WERI-Rb-1 (cell line): ENCODE results near the gene NAA15.
"Not testable (repeated sequence)": the region's sequence is repeated elsewhere in the genome, so short reads cannot be mapped to it uniquely, and the experiment has no call there.

ENCODE experiments used
- DNase-seq: peaks from one replicate; pipeline ENCODE4 v3.0.0-alpha.2; 2020
- H3K27ac ChIP-seq: fragments of 250-450 bp; sonication (Bioruptor Pico); 2 replicates; pipeline ENCODE4 v1.5.1; 2020; ENCODE audit warnings: mild to moderate bottlenecking, moderate library complexity
- H3K27me3 ChIP-seq: fragments of 250-450 bp; sonication (Bioruptor Pico); 2 replicates; pipeline ENCODE4 v1.5.1; 2021; ENCODE audit warnings: mild to moderate bottlenecking, low read depth, moderate library complexity; ENCODE audit not compliant: insufficient read depth, severe bottlenecking
- H3K36me3 ChIP-seq: fragments of 250-450 bp; sonication (Bioruptor Pico); 2 replicates; pipeline ENCODE4 v1.5.1; 2020; ENCODE audit warnings: mild to moderate bottlenecking, moderate library complexity
- H3K4me3 ChIP-seq: 2 replicates; pipeline ENCODE4 v1.5.1; 2011; ENCODE audit warnings: low read depth, mild to moderate bottlenecking, control low read depth, low read length
- H3K9me3 ChIP-seq: fragments of 250-450 bp; sonication (Bioruptor Pico); 2 replicates; pipeline ENCODE4 v1.5.1; 2021; ENCODE audit warnings: mild to moderate bottlenecking, moderate library complexity; ENCODE audit not compliant: severe bottlenecking
- CTCF ChIP-seq: IDR thresholded peaks from 2 replicates; pipeline ENCODE4 v1.5.1; 2011; ENCODE audit warnings: low read depth, mild to moderate bottlenecking, control low read depth, inconsistent platforms, low read length

Gene NAA15

GRCh38 chr4:139457318-139457717 is 156.0 kb downstream of the NAA15 start:
- Histone ChIP-seq H3K36me3 (no peaks in the 10 kb centered on the region), H3K9me3 (no peaks in the 10 kb centered on the region), H3K27ac (no peak overlapping the region), H3K27me3 (no peaks in the 10 kb centered on the region), H3K4me3 (no peak overlapping the region)
- TF ChIP-seq CTCF = no peak
- DNase-seq = no peak

GRCh38 chr4:139458543-139458942 is 157.2 kb downstream of the NAA15 start:
- H3K27me3 ChIP-seq = no peaks in the 10 kb centered on the region
- TF ChIP-seq CTCF = no peak
- no peak overlapping the region for H3K4me3 ChIP-seq
- no peak overlapping the region for H3K27ac ChIP-seq
- H3K36me3 ChIP-seq = no peaks in the 10 kb centered on the region
- no peaks in the 10 kb centered on the region for H3K9me3 ChIP-seq
- DNase-seq = no peak

- Histone ChIP-seq H3K27ac (no peak overlapping the region), H3K4me3 (no peak overlapping the region), H3K27me3 (no peaks in the 10 kb centered on the region), H3K9me3 (no peaks in the 10 kb centered on the region), H3K36me3 (no peaks in the 10 kb centered on the region)
- DNase-seq = no peak
- TF ChIP-seq CTCF = no peak
These were observed 157.7 kb downstream of the NAA15 start for GRCh38 chr4:139458999-139459398.

- no peak for DNase-seq
- H3K36me3 ChIP-seq = no peaks in the 10 kb centered on the region
- no peak for TF ChIP-seq CTCF
- H3K9me3 ChIP-seq = no peaks in the 10 kb centered on the region
- H3K4me3 ChIP-seq = no peak overlapping the region
- H3K27ac ChIP-seq = no peak overlapping the region
- H3K27me3 ChIP-seq = no peaks in the 10 kb centered on the region
These were observed 159.3 kb downstream of the NAA15 start for GRCh38 chr4:139460565-139460964.

- Histone ChIP-seq H3K4me3 (no peak overlapping the region), H3K27ac (no peak overlapping the region), H3K9me3 (no peaks in the 10 kb centered on the region), H3K36me3 (no peaks in the 10 kb centered on the region), H3K27me3 (no peaks in the 10 kb centered on the region)
- TF ChIP-seq CTCF = no peak
- no peak for DNase-seq
These were observed 159.8 kb downstream of the NAA15 start for GRCh38 chr4:139461022-139461628.

- DNase-seq, H3K27ac ChIP-seq, H3K27me3 ChIP-seq, H3K36me3 ChIP-seq, H3K9me3 ChIP-seq, H3K4me3 ChIP-seq: not testable (repeated sequence)
These were observed 163.2 kb downstream of the NAA15 start for GRCh38 chr4:139464512-139464911.
